Measurements from ENCODE around the gene FLNB.

- TF ChIP-seq CTCF (conservative IDR thresholded peaks at IDR 0.05; ENCODE audit: low read length) (no peak), EZH2phosphoT487 (IDR thresholded peaks at IDR 0.05; ENCODE audit: borderline replicate concordance) (no peak)
These were observed 49.4 kb upstream of the FLNB start for GRCh38 chr3:57958642-57959422.

All from Loucy (cell line).